22Rv1 (cell line): ENCODE measurements around the gene PPFIA1.
"Not testable (repeated sequence)": the region's sequence is repeated elsewhere in the genome, so short reads cannot be mapped to it uniquely, and the experiment has no call there.

Experiments
- H3K27ac ChIP-seq: fragments of 450-650 bp; 2 replicates; pipeline ENCODE4 v1.5.1; 2017
- ZFX ChIP-seq: fragments of 450-650 bp; IDR thresholded peaks from 2 replicates; pipeline ENCODE4 v1.6.1; 2017; ENCODE audit warnings: antibody characterized with exemption, borderline replicate concordance
- TF ChIP-seq, protein P1 (sequence below): fragments of 450-650 bp; IDR thresholded peaks from 2 replicates; pipeline ENCODE4 v1.5.1; 2017; ENCODE audit warnings: mild to moderate bottlenecking

The PPFIA1 gene

DNA sequence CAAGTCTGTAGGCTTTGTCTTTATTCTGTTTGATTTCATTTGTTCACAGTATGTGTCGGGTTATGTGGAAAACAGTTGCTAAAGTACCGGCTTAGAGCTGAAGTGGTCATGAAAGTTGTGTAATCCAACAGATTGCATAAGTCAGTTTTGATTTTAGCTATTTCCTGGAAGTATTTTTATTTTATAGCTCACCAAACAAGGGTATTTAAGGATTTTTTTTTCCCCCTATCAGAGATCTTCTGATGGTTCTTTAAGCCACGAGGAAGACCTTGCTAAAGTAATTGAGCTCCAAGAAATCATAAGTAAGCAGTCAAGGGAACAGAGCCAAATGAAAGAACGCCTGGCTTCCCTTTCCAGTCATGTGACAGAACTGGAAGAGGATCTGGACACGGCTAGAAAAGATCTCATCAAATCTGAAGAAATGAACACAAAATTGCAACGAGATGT, 55.9 kb downstream of the PPFIA1 start:
- TF ChIP-seq, protein P1, sequence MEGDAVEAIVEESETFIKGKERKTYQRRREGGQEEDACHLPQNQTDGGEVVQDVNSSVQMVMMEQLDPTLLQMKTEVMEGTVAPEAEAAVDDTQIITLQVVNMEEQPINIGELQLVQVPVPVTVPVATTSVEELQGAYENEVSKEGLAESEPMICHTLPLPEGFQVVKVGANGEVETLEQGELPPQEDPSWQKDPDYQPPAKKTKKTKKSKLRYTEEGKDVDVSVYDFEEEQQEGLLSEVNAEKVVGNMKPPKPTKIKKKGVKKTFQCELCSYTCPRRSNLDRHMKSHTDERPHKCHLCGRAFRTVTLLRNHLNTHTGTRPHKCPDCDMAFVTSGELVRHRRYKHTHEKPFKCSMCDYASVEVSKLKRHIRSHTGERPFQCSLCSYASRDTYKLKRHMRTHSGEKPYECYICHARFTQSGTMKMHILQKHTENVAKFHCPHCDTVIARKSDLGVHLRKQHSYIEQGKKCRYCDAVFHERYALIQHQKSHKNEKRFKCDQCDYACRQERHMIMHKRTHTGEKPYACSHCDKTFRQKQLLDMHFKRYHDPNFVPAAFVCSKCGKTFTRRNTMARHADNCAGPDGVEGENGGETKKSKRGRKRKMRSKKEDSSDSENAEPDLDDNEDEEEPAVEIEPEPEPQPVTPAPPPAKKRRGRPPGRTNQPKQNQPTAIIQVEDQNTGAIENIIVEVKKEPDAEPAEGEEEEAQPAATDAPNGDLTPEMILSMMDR, result no peak
- no peak for TF ChIP-seq ZFX
- no peak overlapping the region for H3K27ac ChIP-seq

DNA sequence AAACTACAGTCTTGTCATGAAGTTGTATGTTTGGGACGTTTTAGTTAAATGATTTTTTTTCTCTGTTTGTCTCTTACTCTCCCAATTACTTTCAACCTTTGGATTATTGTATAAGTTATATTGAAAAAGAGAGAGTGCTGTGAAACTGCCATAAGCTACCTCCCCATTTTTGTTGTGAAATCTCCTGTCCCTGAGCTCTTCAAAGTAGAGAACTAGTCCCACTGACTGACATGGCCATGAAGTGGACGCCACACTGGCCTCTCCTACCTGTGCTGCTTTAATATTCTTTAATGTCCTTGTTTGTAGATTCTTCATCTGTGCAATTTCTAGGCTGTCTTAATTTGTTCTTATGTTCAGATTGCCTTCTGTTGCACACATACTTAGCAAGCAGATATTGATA, 56.3 kb downstream of the PPFIA1 start:
- TF ChIP-seq ZFX, result no peak
- TF ChIP-seq, protein P1, result no peak
- no peak overlapping the region for H3K27ac ChIP-seq

DNA sequence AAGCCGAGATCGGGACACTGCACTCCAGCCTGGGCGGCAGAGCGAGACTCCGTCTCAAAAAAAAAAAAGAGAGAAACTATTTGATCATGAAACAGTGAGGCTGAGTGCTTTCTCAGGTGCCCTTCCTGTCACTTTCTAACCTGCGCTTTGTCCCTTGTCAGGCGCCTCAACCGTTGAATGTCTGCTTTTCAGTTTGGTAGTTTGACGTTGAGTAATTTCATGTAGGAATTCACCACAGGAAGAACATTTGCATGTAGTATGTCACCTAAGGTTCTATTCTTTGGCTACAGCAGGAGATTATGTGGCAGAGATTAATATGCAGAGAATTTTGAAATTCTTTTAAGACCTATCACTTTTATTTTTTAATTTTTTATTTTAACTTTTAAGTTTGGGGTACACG, 57.2 kb downstream of the PPFIA1 start:
- H3K27ac ChIP-seq, result no peak overlapping the region
- TF ChIP-seq ZFX, result no peak
- TF ChIP-seq, protein P1, result no peak

DNA sequence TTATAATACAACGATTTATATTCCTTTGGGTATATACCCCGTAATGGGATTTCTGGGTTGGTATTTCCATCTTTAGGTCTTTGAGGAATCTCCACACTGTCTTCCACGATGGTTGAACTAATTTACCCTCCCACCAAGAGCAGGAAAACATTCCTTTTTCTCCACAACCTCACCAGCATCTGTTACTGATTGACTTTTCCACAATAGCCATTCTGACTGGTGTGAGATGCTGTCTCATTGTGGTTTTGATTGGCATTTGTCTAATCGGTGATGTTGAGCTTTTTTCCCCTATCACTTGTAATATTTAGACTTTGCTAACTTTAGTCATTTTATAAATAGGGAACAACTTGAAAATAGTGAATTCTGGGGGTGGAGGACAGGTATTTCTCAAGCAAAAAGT, 58.1 kb downstream of the PPFIA1 start:
- TF ChIP-seq ZFX, result no peak
- TF ChIP-seq, protein P1, result no peak
- H3K27ac ChIP-seq, result no peak overlapping the region

DNA sequence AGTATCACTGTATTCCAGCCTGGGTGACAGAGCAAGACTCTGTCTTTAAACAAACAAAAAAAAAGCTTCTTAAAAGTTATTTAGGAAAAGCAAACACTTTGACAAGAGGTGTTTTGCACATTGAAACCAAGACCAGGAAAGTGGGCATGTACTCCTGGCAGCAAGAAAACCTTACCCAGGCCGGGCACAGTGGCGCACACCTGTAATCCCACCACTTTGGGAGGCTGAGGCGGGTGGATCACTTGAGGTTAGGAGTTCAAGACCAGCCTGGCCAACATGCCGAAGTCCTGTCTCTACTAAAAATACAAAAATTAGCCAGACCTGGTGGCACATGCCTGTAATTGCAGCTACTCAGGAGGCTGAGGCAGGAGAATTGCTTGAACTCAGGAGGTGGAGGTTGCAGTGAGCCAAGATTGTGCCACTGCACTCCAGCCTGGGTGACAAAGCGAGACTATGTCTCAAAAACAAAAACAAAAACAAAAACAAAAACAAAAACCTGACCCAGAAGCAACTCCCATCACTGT, 60.9 kb downstream of the PPFIA1 start:
- not testable (repeated sequence) for H3K27ac ChIP-seq

DNA sequence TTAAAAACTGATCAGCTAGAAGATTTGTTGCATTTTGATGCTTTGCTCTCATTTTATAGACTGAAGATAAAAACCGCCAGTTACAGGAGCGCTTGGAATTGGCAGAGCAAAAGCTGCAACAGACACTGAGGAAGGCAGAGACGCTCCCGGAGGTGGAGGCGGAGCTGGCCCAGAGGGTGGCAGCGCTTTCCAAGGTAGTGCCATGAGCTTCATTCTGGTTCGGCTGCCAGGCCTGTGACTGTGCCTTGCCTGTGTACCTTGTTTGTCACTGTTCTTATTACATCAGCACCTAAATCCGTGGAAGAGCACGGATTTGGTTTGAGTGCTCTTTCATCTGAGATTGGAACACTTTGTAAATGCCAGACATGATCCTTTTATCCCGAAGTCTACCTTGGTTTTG, 61.4 kb downstream of the PPFIA1 start:
- TF ChIP-seq, protein P1, result no peak
- no peak for TF ChIP-seq ZFX
- H3K27ac ChIP-seq, result no peak overlapping the region

DNA sequence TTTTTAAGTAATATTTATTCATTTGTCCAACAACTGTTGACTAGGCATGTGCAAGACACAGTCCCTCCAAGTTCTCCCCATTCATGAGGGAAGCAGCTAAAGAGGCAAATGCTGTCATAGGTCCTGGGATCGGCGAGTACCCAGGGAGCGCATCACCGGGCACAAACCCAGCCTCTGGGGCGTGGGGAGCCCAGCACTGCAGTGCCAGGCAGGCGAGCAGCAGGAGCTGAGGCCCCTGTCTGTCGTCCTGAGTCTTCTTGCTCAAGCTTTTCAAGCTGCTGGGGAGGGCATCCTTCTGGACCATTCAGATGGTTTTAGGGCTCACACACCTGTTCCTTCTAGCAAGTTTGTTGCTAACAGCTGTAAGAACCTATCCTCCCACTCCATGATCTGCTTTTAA, 62.1 kb downstream of the PPFIA1 start:
- H3K27ac ChIP-seq, result no peak overlapping the region
- TF ChIP-seq, protein P1, result no peak
- no peak for TF ChIP-seq ZFX

DNA sequence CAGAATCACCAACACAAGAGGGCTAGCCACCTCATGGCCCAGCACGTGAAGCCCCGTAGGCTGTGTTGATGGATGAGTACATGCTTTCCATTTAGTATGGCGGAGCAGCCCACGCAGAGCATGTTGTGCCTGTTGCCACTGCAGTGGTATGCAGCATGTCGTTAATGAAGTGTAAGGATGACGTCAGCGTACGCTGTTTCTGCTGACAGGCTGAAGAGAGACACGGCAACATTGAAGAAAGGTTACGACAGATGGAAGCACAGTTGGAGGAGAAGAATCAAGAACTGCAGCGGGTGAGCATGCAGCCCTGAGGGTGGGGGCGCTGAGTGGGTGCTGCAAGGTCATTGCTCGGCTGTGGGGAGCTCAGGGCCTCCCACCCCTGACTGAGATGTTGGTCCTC, 62.8 kb downstream of the PPFIA1 start:
- no peak for TF ChIP-seq ZFX

More for the DNA sequence above, 62.8 kb downstream of the PPFIA1 start:
- no peak overlapping the region for H3K27ac ChIP-seq
